OCI-LY3 (cell line): Measurements from ENCODE around the gene PHETA2.

Source experiments
- EZH2phosphoT487 ChIP-seq: fragments of 200-600 bp; shearing (Covaris generic); IDR thresholded peaks from 2 replicates; pipeline ENCODE4 v1.6.1; 2018; ENCODE audit warnings: antibody characterized with exemption, mixed run types, low read depth
- TF ChIP-seq, protein P1 (sequence below): fragments of 200-600, 300-600 bp; sonication (generic); IDR thresholded peaks from 2 replicates; pipeline ENCODE4 v1.5.1; 2014; ENCODE audit warnings: antibody characterized with exemption, low read length, low read depth

DNA sequence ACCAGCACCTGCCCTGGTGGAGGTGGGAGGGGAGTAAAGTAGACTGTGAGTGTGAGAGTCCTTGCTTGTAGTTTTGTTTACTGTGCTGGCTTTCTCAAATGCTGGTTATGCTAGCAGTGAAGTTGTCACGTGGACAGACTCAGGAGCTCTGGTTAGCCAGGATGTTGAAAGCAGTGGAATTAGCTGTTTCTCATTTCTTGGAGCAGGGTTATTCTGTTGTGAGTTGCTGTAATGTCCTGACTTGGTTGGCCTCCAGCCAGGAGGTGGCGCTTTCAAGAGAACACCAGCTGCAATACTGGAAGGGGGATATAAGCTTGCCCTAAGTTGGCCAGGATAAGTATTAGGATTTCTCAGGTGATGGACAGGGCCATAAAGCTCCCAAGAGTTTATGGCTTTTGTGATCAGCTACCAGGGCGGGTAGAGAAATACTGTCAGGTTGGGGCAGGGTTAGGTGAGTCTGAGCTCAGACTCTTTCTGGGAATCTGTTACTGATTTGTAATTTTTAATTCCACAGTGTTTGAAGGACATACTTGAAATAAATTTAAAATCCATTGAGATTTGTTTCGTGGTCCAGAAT is 42.9 kb downstream of the PHETA2 start:
- TF ChIP-seq EZH2phosphoT487 = no peak
- TF ChIP-seq, protein P1, sequence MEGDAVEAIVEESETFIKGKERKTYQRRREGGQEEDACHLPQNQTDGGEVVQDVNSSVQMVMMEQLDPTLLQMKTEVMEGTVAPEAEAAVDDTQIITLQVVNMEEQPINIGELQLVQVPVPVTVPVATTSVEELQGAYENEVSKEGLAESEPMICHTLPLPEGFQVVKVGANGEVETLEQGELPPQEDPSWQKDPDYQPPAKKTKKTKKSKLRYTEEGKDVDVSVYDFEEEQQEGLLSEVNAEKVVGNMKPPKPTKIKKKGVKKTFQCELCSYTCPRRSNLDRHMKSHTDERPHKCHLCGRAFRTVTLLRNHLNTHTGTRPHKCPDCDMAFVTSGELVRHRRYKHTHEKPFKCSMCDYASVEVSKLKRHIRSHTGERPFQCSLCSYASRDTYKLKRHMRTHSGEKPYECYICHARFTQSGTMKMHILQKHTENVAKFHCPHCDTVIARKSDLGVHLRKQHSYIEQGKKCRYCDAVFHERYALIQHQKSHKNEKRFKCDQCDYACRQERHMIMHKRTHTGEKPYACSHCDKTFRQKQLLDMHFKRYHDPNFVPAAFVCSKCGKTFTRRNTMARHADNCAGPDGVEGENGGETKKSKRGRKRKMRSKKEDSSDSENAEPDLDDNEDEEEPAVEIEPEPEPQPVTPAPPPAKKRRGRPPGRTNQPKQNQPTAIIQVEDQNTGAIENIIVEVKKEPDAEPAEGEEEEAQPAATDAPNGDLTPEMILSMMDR = no peak; the same call in 1 of the 2 replicates
